Gastrocnemius medialis (tissue), 4 donors: ENCODE results near the gene HLX. TPM values are rescaled to one million over a fixed set of nuclear protein-coding genes. Genes with fewer than 3 reads are reported as not detected.
A peak's percentile ranks its signal among the peaks of the same experiment; 100 is the strongest.

Source experiments
- ATAC-seq, 2 donors: fragments of 150-250 bp; one replicate each; pipeline ENCODE4 v1.9.1; 2016
- DNase-seq, 2 donors: peaks; one replicate each; pipeline ENCODE4 v3.0.0-alpha.2; 2019
- H3K27ac ChIP-seq, 4 donors: fragments of 200-600 bp; sonication (generic); 1 replicate in 1 of 4; 2 replicates in 3 of 4; pipeline ENCODE4 v1.5.1; 2016 to 2018; ENCODE audit warnings: mild to moderate bottlenecking in 2 of 4, moderate library complexity in 1 of 4
- H3K27me3 ChIP-seq, 3 donors: fragments of 200-600 bp; sonication (generic) in 2 of 3; 1 replicate in 1 of 3; 2 replicates in 2 of 3; pipeline versions ENCODE4 v1.5.1 to v1.6.0; 2016 to 2019; ENCODE audit warnings: mild to moderate bottlenecking in 1 of 3, moderate library complexity in 1 of 3
- H3K36me3 ChIP-seq, 2 donors: fragments of 200-600 bp; sonication (generic) in 1 of 2; one replicate each; pipeline ENCODE4 v1.5.1; 2017 to 2018
- H3K4me1 ChIP-seq, 2 donors: fragments of 200-600 bp; sonication (generic) in 1 of 2; one replicate each; pipeline ENCODE4 v1.5.1; 2016 to 2017; ENCODE audit warnings: mild to moderate bottlenecking in 2 of 2
- H3K4me3 ChIP-seq, 4 donors: fragments of 200-600 bp; sonication (generic) in 3 of 4; 1 replicate in 1 of 4; 2 replicates in 3 of 4; pipeline ENCODE4 v1.5.1; 2016 to 2019; ENCODE audit warnings: mild to moderate bottlenecking in 2 of 4
- H3K9me3 ChIP-seq, 3 donors: fragments of 200-600 bp; sonication (generic) in 2 of 3; 1 replicate in 1 of 3; 2 replicates in 2 of 3; pipeline ENCODE4 v1.5.1; 2016 to 2019
- POLR2A ChIP-seq, 2 donors: fragments of 450-650 bp; IDR thresholded peaks; one replicate each; pipeline ENCODE4 v1.6.1; 2017; ENCODE audit warnings: antibody characterized with exemption in 2 of 2, mild to moderate bottlenecking in 2 of 2, moderate library complexity in 2 of 2
- in situ Hi-C, 4 donors: fragments of 200-750 bp; cut with MboI; loops; one replicate each; pipeline versions ENCODE4 v1.15.0 to v1.8.0; 2017; ENCODE audit warnings: low sequenced_read_pairs in 4 of 4
- intact Hi-C: fragments of 100-400 bp; cut with DNase I; formaldehyde crosslinking; loops from one replicate; pipeline ENCODE4 v1.15.1; 2023; ENCODE audit warnings: low total_unique reads
- total RNA-seq, 4 donors: library from RNA; depleted of rRNA; stranded (reverse); fragments of >200 nt; gene quantifications; one replicate each; pipeline versions ENCODE4 v1.1.0 to v1.2.3, GENCODE V29; 2016
- TF ChIP-seq, protein P1 (sequence below), 5 experiments: fragments of 450-650 bp in 3 of 5; fragments of 200-600 bp in 2 of 5; sonication (generic) in 2 of 5; IDR thresholded peaks in 4 of 5; conservative IDR thresholded peaks in 1 of 5; 1 replicate in 4 of 5; 2 replicates in 1 of 5; pipeline ENCODE4 v1.5.1; 2016 to 2019; ENCODE audit warnings: antibody characterized with exemption in 5 of 5, mild to moderate bottlenecking in 3 of 5, moderate library complexity in 3 of 5

The HLX gene
- total RNA-seq, 4 donors from 2014 or later, result 3.5 to 8.3 (median 6.4) TPM

DNA sequence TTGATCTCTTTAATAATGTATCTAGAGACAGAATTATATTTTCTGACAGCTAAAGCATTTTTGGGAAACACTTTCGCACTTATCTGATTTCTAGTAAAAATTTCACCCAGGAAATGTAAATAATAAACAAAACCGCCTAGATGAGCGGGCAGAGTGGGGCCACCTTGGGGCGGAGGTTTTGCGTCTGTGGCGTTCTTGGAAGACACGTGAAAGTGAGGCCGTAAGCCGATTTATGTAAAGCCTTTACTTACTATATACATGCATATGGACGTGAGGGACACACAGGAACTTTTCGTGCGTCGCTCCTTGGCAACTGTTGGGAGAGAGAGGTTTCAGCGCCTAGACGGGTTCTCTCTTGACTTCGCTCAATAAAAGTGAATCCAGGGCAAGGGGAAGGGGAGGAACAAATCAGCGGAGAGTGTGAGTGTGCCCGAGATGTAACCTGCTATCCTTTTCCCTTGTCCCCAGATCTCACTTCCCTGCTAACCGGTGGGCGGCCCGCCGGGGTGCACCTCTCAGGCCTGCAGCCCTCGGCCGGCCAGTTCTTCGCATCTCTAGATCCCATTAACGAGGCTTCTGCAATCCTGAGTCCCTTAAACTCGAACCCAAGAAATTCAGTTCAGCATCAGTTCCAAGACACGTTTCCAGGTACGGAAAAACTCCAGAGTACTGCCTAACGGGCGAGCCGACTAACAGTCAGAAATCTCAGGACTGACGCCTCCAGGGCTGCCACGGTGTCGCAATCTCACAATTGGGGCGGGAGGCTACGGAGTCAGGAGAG, 1.7 kb downstream of the HLX start:
- Histone ChIP-seq H3K36me3 (peaks cover 0 to 38% of the 10 kb centered on the region in 2 donors), H3K9me3 (no peaks in the 10 kb centered on the region), H3K4me1 (peaks cover 4 to 13% of the 10 kb centered on the region in 2 donors), H3K27ac (peak overlapping the region; percentile 87 to 94 (median 90)), H3K4me3 (peak overlapping the region; percentile 70 to 96 (median 94)), H3K27me3 (no peaks in the 10 kb centered on the region)
- intact Hi-C loops, result loop anchor here (5.0 kb wide), 1 partner anchor 69 kb away; no protein-coding TSS in a partner anchor
- peak; percentile 46 to 51 for DNase-seq
- ATAC-seq, result no peak
- in situ Hi-C loops, result no loop called here
- TF ChIP-seq POLR2A (IDR thresholded peaks at IDR 0.05), result peak; percentile 21 to 35
- TF ChIP-seq, protein P1, sequence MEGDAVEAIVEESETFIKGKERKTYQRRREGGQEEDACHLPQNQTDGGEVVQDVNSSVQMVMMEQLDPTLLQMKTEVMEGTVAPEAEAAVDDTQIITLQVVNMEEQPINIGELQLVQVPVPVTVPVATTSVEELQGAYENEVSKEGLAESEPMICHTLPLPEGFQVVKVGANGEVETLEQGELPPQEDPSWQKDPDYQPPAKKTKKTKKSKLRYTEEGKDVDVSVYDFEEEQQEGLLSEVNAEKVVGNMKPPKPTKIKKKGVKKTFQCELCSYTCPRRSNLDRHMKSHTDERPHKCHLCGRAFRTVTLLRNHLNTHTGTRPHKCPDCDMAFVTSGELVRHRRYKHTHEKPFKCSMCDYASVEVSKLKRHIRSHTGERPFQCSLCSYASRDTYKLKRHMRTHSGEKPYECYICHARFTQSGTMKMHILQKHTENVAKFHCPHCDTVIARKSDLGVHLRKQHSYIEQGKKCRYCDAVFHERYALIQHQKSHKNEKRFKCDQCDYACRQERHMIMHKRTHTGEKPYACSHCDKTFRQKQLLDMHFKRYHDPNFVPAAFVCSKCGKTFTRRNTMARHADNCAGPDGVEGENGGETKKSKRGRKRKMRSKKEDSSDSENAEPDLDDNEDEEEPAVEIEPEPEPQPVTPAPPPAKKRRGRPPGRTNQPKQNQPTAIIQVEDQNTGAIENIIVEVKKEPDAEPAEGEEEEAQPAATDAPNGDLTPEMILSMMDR (IDR thresholded peaks at IDR 0.05 in 4 of 5, conservative IDR thresholded peaks at IDR 0.05 in 1 of 5), result no peak

GRCh38 chr1:220882061-220882891, 3.0 kb downstream of the HLX start:
- intact Hi-C loops, result loop anchor here (5.0 kb wide), 1 partner anchor 70 kb away; no protein-coding TSS in a partner anchor
- no peak for ATAC-seq

DNA sequence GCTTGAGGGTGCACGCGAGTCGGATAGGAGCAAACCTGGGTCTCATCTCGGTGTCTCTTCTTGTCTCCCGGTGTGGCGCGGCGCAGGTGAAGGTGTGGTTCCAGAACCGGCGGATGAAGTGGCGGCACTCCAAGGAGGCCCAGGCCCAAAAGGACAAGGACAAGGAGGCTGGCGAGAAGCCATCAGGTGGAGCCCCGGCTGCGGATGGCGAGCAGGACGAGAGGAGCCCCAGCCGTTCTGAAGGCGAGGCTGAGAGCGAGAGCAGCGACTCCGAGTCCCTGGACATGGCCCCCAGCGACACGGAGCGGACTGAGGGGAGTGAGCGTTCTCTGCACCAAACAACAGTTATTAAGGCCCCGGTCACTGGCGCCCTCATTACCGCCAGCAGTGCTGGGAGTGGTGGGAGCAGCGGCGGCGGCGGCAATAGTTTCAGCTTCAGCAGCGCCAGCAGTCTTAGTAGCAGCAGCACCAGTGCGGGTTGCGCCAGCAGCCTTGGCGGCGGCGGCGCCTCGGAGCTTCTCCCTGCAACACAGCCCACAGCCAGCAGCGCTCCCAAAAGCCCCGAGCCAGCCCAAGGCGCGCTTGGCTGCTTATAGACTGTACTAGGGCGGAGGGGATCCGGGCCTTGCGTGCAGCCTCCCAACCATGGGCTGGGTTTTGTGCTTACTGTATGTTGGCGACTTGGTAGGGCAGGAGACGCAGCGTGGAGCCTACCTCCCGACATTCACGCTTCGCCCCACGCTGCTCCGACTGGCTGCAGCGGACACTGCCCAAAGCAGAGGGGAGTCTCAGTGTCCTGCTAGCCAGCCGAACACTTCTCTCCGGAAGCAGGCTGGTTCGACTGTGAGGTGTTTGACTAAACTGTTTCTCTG, 5.1 kb downstream of the HLX start:
- DNase-seq (no peak), ATAC-seq (no peak)
- TF ChIP-seq, protein P1 (IDR thresholded peaks at IDR 0.05 in 4 of 5, conservative IDR thresholded peaks at IDR 0.05 in 1 of 5), result no peak
- TF ChIP-seq POLR2A (IDR thresholded peaks at IDR 0.05), result no peak
- Histone ChIP-seq H3K9me3 (no peaks in the 10 kb centered on the region), H3K27ac (no peak overlapping the region), H3K4me3 (no peak overlapping the region), H3K36me3 (peaks cover 0 to 38% of the 10 kb centered on the region in 2 donors), H3K4me1 (peaks cover 7 to 8% of the 10 kb centered on the region in 2 donors), H3K27me3 (peaks cover 0 to 8% (median 4%) of the 10 kb centered on the region in 3 donors)
- intact Hi-C loops, result loop anchor here (5.0 kb wide), 1 partner anchor 72 kb away; no protein-coding TSS in a partner anchor
- in situ Hi-C loops, result no loop called here

More at GRCh38 chr1:220882061-220882891, 3.0 kb downstream of the HLX start:
- Histone ChIP-seq H3K4me3 (peak overlapping the region; percentile 70 to 96 (median 94)), H3K27ac (peak overlapping the region; percentile 87 to 94 (median 90)), H3K36me3 (peaks cover 0 to 38% of the 10 kb centered on the region in 2 donors), H3K27me3 (no peaks in the 10 kb centered on the region), H3K9me3 (no peaks in the 10 kb centered on the region), H3K4me1 (peaks cover 4 to 13% of the 10 kb centered on the region in 2 donors)
- in situ Hi-C loops, result no loop called here
- no peak for TF ChIP-seq POLR2A (IDR thresholded peaks at IDR 0.05)
- TF ChIP-seq, protein P1 (IDR thresholded peaks at IDR 0.05 in 4 of 5, conservative IDR thresholded peaks at IDR 0.05 in 1 of 5), result peak in 3 of 5 experiments; percentile 13 to 34 (median 23)
- no peak for DNase-seq
